ENCODE measurements around the gene BSG.
A peak's percentile ranks its signal among the peaks of the same experiment; 100 is the strongest.

The BSG gene

DNA sequence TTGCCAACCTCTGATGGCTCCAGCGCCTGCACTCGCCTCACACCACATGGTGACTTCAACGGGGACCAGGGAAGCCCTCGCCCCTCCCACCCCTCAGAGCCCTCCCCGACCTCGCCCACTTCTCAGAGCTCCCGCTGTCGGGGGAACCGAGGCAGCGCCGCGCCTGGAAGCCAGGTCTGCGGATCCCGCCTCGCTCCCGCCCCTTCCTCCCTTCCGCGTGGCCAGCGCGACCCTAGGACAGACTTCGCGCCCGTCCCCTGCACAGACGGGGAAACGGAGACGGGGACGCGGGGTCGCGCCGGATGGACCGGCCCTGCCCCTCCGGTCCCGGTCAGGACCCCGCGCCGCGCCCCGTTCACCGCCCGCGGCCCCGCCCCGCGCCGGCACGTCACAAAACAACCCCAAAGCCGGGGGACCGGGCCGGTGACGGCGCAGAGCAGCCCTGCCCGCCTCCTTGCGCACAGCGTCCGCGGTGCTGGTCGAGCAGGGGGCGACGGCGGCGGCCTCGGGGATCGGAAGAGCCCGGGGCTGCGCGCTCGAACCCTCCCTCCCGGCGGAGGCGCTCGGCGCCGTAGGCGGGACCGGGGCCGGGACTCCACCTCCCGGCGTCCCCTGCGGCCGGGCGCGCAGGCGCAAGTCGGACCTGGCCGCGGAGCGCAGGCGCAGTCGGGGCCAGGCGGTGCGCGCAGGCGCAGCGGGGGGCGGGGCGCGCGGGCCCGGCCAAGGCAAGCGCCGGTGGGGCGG, 41.2 kb upstream of the BSG start (continued):
- TF ChIP-seq SALL2 (tag by site-specific recombination; IDR thresholded peaks at IDR 0.05; ENCODE audit: borderline replicate concordance): no peak
- no peak for TF ChIP-seq ZNF596 (tag by site-specific recombination; IDR thresholded peaks at IDR 0.05)
- TF ChIP-seq, protein P1, sequence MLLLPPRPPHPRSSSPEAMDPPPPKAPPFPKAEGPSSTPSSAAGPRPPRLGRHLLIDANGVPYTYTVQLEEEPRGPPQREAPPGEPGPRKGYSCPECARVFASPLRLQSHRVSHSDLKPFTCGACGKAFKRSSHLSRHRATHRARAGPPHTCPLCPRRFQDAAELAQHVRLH (tag by site-specific recombination; IDR thresholded peaks at IDR 0.05): no peak
- no peak for TF ChIP-seq ZFP37 (tag by site-specific recombination; IDR thresholded peaks at IDR 0.05)
- TF ChIP-seq ZNF626 (tag by site-specific recombination; IDR thresholded peaks at IDR 0.05): no peak
- TF ChIP-seq ZFHX2 (tag by site-specific recombination; conservative IDR thresholded peaks at IDR 0.05): peak; percentile 61
- TF ChIP-seq ZNF132 (tag by site-specific recombination; IDR thresholded peaks at IDR 0.05; ENCODE audit: borderline replicate concordance): no peak
- no peak for TF ChIP-seq ZBTB17 (tag by site-specific recombination; IDR thresholded peaks at IDR 0.05)
- TF ChIP-seq KLF8 (tag by site-specific recombination; IDR thresholded peaks at IDR 0.05): peak; percentile 35; the same call in 1 of the 2 replicates
- TF ChIP-seq, protein P2, sequence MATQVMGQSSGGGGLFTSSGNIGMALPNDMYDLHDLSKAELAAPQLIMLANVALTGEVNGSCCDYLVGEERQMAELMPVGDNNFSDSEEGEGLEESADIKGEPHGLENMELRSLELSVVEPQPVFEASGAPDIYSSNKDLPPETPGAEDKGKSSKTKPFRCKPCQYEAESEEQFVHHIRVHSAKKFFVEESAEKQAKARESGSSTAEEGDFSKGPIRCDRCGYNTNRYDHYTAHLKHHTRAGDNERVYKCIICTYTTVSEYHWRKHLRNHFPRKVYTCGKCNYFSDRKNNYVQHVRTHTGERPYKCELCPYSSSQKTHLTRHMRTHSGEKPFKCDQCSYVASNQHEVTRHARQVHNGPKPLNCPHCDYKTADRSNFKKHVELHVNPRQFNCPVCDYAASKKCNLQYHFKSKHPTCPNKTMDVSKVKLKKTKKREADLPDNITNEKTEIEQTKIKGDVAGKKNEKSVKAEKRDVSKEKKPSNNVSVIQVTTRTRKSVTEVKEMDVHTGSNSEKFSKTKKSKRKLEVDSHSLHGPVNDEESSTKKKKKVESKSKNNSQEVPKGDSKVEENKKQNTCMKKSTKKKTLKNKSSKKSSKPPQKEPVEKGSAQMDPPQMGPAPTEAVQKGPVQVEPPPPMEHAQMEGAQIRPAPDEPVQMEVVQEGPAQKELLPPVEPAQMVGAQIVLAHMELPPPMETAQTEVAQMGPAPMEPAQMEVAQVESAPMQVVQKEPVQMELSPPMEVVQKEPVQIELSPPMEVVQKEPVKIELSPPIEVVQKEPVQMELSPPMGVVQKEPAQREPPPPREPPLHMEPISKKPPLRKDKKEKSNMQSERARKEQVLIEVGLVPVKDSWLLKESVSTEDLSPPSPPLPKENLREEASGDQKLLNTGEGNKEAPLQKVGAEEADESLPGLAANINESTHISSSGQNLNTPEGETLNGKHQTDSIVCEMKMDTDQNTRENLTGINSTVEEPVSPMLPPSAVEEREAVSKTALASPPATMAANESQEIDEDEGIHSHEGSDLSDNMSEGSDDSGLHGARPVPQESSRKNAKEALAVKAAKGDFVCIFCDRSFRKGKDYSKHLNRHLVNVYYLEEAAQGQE (tag by site-specific recombination; IDR thresholded peaks at IDR 0.05): no peak
- TF ChIP-seq ZNF202 (tag by site-specific recombination; IDR thresholded peaks at IDR 0.05; ENCODE audit: borderline replicate concordance): no peak
- no peak for TF ChIP-seq ZBTB21 (tag by site-specific recombination; IDR thresholded peaks at IDR 0.05)
- TF ChIP-seq ZFP41 (tag by site-specific recombination; IDR thresholded peaks at IDR 0.05; ENCODE audit: borderline replicate concordance): no peak
- no peak for TF ChIP-seq ZNF140 (tag by site-specific recombination; IDR thresholded peaks at IDR 0.05)
- TF ChIP-seq ZNF76 (tag by site-specific recombination; IDR thresholded peaks at IDR 0.05; ENCODE audit: borderline replicate concordance, low read depth): no peak
- no peak for TF ChIP-seq TCF7L2 (IDR thresholded peaks at IDR 0.05; ENCODE audit: borderline replicate concordance, low read depth, low read length)
- TF ChIP-seq ZNF404 (tag by site-specific recombination; IDR thresholded peaks at IDR 0.05): no peak
- TF ChIP-seq, protein P3, sequence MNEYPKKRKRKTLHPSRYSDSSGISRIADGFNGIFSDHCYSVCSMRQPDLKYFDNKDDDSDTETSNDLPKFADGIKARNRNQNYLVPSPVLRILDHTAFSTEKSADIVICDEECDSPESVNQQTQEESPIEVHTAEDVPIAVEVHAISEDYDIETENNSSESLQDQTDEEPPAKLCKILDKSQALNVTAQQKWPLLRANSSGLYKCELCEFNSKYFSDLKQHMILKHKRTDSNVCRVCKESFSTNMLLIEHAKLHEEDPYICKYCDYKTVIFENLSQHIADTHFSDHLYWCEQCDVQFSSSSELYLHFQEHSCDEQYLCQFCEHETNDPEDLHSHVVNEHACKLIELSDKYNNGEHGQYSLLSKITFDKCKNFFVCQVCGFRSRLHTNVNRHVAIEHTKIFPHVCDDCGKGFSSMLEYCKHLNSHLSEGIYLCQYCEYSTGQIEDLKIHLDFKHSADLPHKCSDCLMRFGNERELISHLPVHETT (tag by site-specific recombination; IDR thresholded peaks at IDR 0.05): no peak
- TF ChIP-seq, protein P4, sequence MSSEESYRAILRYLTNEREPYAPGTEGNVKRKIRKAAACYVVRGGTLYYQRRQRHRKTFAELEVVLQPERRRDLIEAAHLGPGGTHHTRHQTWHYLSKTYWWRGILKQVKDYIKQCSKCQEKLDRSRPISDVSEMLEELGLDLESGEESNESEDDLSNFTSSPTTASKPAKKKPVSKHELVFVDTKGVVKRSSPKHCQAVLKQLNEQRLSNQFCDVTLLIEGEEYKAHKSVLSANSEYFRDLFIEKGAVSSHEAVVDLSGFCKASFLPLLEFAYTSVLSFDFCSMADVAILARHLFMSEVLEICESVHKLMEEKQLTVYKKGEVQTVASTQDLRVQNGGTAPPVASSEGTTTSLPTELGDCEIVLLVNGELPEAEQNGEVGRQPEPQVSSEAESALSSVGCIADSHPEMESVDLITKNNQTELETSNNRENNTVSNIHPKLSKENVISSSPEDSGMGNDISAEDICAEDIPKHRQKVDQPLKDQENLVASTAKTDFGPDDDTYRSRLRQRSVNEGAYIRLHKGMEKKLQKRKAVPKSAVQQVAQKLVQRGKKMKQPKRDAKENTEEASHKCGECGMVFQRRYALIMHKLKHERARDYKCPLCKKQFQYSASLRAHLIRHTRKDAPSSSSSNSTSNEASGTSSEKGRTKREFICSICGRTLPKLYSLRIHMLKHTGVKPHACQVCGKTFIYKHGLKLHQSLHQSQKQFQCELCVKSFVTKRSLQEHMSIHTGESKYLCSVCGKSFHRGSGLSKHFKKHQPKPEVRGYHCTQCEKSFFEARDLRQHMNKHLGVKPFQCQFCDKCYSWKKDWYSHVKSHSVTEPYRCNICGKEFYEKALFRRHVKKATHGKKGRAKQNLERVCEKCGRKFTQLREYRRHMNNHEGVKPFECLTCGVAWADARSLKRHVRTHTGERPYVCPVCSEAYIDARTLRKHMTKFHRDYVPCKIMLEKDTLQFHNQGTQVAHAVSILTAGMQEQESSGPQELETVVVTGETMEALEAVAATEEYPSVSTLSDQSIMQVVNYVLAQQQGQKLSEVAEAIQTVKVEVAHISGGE (tag by site-specific recombination; conservative IDR thresholded peaks at IDR 0.05; ENCODE audit: low read depth): no peak
- TF ChIP-seq ZNF19 (tag by site-specific recombination; IDR thresholded peaks at IDR 0.05; ENCODE audit: low read depth): no peak
- TF ChIP-seq KLF9 (tag by site-specific recombination; IDR thresholded peaks at IDR 0.05; ENCODE audit: low read depth): peak; percentile 76
- TF ChIP-seq, protein P5, sequence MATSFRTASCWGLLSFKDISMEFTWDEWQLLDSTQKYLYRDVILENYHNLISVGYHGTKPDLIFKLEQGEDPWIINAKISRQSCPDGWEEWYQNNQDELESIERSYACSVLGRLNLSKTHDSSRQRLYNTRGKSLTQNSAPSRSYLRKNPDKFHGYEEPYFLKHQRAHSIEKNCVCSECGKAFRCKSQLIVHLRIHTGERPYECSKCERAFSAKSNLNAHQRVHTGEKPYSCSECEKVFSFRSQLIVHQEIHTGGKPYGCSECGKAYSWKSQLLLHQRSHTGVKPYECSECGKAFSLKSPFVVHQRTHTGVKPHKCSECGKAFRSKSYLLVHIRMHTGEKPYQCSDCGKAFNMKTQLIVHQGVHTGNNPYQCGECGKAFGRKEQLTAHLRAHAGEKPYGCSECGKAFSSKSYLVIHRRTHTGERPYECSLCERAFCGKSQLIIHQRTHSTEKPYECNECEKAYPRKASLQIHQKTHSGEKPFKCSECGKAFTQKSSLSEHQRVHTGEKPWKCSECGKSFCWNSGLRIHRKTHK (tag by site-specific recombination; IDR thresholded peaks at IDR 0.05): no peak
- TF ChIP-seq ZNF549 (tag by site-specific recombination; IDR thresholded peaks at IDR 0.05): no peak; the same call in 1 of the 2 replicates
- TF ChIP-seq ZNF544 (tag by site-specific recombination; IDR thresholded peaks at IDR 0.05): no peak
- TF ChIP-seq ZNF473 (tag by site-specific recombination; IDR thresholded peaks at IDR 0.05): no peak
- TF ChIP-seq GLI2 (tag by site-specific recombination; IDR thresholded peaks at IDR 0.05; ENCODE audit: borderline replicate concordance, low read depth): no peak
- TF ChIP-seq ZNF302 (tag by site-specific recombination; IDR thresholded peaks at IDR 0.05; ENCODE audit: low read depth): no peak
- no peak for TF ChIP-seq BCL11A (tag by site-specific recombination; IDR thresholded peaks at IDR 0.05; ENCODE audit: low read depth)
